GM19467 (cell line): ENCODE results near the gene CDC20B.
"Not testable (repeated sequence)": the region's sequence is repeated elsewhere in the genome, so short reads cannot be mapped to it uniquely, and the experiment has no call there.

Source experiments
- ATAC-seq: cut with Tn5 transposase; IDR thresholded peaks from one replicate; pipeline ENCODE4 v1.9.1; 2021; ENCODE audit warnings: mild to moderate bottlenecking, moderate library complexity; ENCODE audit not compliant: unreplicated experiment

The CDC20B gene

DNA sequence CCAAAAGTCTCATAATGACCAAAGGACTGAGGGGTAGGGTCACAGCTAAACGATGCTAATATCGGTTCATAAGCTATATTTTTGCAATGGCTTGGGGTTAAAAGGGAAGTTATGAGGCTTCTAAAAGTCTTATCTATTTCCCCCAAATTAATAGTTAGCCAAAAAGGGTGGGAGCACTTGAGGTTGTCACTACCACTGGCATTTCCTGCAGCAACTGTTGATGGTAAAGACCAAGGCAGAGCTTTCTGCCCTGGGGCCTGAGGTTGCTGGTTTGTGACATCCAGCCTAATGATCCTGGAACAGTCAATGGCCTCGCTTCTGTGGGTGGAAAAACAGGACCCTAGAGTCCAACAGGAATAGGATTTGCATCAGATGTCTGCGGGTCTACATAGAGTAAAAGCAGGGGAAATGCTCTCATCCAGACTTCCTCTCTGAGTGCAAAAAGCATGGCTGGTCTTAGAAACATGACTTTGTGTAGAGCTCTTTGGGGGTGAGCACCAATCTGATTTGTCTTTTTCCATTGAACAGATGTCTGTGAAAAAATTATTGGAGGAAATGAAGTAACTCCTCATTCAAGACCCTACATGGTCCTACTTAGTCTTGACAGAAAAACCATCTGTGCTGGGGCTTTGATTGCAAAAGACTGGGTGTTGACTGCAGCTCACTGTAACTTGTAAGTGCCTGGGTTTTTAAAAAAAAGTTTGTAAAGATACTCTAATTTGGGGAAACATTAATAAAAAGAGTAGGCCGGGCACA is 67.9 kb downstream of the CDC20B start:
- ATAC-seq = no peak

DNA sequence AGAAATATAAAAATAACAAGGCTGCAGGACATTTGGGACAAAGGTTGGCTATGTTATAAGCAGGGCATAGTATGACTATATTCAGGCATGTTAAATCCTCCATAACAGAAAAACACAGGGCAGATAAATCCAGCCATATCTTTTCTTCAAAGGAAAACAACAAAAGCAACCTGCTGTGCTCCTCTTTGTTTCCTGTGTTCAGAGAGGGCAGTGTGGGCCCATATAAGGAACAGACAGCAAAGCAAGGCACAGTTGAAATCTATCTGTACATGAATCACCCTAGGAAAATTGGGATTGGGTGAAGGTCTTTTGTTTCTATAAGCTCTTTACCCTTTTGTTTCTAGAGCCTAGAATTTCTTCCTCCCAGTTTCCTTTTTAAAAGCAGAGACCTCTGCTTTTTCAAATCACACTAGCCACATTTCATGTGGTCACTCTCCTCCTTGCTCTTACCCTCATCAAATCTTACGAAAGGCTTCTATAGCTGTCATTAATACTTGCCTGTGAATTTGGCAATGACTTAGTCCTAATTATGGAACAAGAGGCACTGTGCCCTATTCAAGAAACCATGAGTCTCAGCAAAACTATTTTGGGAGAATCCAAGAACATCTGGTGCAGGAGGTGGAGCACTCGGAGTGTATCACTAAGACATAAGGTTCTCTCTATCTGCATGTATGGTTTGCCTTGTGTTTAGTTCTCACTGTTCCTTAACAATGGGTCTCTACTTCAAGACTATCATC is 68.8 kb downstream of the CDC20B start:
- ATAC-seq = no peak

DNA sequence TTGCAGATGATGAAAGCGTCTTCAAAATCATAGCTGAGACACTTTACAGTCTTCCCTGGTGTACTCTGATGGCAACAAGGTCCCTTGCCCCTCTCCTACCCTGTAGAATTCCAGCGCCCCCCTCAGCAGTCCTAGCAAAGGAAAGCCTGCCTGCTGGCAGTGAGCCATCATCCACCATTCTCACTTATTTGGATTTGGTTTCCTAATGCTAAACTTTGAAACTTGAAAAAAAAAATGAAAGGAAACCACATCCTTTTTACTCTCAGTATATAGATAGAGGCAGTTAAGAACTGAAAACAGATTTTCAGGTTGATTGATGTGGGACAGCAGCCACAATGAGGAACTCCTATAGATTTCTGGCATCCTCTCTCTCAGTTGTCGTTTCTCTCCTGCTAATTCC is 70.6 kb downstream of the CDC20B start, which contains the start of gene GZMA:
TSS of gene GZMA (plus strand) at position 299 of the 400 bp plus-strand sequence. CDS start at position 336, 37 bp downstream.
- no peak for ATAC-seq

DNA sequence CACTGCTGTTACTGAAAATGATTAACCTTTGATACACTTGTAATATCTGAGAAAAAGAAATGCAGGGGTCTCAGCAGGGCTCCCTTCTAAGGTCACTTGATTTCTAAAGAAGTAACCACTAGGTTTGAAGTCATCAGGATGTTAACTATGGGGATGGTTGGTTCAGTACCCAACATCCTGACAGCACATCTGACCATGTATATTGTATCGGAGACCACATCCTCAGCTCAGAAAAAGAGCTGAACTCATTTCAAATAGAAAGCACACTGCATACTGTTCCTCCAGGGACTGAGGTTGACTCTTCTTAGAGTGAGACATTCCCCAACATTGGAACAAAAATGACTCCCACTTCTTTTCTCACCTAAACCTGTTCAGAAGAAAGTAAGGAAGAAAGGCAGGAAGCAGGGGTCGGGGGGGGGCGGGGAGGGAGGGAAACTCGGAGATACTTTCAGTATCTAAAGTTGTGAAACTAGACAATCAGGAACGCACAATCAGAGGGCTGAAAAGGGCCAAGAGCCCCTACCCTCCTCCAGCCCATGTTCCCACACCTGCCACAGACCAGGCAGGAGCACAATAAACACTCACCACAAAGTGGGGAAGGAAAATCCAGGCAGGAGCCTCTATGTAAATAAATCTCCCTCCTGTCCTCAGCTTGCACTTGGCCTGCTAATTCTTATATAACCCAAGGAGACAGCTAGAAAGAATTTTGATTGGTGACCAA is 71.3 kb downstream of the CDC20B start:
- no peak for ATAC-seq

DNA sequence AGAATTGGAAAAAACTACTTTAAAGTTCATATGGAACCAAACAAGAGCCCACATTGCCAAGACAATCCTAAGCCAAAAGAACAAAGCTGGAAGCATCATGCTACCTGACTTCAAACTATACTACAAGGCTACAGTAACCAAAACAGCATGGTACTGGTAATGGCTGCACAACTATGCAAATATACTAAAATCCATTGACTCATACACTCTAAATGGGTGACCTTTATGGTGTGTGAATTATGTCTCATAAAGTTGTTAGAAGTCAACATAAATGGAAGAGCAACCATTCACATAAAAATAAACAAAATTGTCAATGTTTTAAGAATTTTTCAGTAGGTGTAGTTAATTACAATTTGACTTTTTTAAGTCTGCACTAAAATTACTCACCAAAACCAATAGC is 71.8 kb downstream of the CDC20B start:
- ATAC-seq = not testable (repeated sequence)

DNA sequence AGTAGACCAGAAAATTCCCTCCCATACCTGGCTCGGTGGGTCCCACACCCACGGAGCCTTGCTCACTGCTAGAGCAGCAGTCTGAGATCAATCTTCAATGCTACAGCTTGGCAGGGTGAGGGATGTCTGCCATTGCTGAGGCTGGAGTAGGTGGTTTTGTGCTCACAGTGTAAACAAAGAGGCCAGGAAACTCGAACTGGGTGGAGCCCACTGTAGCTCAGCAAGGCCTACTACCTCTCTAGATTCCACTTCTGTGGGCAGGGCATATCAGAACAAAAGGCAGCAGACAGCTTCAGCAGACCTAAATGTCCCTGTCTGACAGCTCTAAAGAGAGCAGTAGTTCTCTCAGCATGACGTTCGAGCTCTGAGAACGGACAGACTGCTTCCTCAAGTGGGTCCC is 76.1 kb downstream of the CDC20B start:
- no peak for ATAC-seq

DNA sequence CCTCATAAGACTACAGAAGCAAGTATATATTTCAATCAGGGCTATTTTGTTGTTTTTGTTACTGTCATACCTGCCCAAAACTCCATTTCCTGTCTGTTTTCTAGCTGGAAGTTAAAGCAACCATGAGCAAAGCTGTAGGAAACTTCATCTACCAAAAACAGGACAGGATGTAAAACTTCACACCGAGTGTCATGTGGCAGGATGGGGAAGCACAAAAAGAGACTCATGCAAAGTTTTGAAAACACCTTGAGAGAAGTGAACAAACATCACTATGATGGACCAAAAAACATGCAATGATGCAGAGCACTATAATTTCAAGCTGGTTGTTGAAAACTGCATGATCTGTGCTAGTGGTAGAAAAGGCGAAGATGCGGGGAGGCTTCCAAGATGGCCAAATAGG is 76.8 kb downstream of the CDC20B start:
- no peak for ATAC-seq

DNA sequence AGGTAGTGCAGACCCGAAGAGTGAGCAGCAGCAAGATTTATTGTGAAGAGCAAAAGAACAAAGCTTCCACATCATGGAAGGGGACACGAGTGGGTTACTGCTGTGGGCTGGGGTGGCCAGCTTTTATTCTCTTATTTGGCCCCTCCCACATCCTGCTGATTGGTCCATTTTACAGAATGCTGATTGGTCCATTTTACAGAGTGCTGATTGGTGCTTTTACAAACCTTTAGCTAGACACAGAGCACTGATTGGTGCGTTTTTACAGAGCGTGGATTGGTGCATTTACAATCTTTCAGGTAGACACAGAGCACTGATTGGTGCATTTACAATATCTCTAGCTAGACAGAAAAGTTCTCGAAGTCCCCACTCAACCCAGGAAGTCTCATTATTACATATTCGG is 82.0 kb downstream of the CDC20B start:
- ATAC-seq = not testable (repeated sequence)

DNA sequence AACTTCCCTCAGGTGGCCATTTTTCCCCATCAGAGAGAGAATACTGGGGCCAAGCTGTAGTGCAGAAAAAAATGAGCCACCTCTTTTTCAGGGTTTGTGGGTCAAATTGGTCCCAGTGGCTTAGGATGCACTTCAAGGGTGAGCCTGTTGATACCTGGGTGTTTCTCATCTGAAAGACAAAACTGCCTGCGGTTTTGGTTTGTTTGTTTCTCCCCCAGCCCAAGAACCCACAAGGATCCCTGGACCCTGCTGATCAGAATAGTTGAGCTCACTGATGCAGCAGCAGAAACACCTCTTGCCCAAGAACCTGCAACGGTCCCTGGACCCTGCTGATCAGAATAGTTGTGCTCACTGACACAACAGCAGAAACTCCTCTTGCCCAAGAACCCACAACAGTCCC is 83.7 kb downstream of the CDC20B start:
- not testable (repeated sequence) for ATAC-seq

DNA sequence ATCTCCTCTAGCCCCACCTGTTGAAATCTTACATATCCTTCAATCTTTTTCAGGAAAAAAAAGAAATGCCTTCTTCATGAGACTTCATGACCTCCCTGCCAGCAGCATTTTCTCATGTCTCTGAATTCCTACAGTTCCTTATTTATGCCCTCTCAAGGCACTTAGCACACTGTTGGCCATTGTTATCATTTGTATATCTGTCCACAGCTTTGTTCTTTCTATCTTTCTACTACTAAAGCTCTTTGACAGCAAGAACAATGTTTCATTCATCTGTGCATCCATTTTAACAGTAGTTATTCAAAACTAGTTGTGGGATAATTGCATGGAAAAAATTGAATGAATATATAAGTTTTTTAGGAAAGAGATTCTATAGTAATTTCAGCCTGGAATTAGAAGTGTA is 91.4 kb downstream of the CDC20B start:
- no peak for ATAC-seq

DNA sequence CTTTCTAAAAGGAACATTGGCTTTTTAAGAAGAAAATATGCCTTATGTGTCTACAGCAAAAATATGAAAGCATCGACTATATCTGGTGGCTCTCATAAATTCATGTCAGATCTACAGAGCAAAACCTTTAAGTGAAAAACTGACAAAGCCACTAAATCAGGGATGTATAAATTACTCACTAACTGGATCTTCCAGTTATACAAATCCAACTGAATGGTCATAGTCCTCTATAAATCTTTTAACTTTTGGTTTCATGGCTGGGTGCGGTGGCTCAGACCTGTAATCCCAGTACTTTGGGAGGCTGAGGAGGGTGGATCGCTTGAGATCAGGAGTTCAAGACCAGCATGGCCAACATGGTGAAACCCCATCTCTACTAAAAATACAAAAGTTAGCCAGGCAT is 99.8 kb downstream of the CDC20B start:
- no peak for ATAC-seq

DNA sequence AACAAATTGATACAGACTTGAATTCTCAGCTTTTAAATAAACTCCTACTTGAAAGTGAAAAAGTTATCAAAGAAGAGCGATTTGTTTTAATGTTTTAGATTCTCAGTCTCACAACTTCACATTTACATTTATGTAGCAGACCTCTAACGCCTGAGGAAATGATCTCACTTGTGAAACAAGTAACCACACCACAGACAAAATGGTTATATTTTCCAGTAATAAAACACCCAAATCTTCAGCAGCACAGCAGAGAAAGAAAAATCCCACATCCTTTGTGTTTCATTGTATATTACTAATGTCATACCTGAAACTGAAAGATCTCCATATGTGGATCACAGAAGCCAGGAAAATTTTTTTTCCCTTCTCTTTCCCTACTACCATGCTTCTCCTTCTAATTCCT is 100.3 kb downstream of the CDC20B start:
- ATAC-seq = no peak

DNA sequence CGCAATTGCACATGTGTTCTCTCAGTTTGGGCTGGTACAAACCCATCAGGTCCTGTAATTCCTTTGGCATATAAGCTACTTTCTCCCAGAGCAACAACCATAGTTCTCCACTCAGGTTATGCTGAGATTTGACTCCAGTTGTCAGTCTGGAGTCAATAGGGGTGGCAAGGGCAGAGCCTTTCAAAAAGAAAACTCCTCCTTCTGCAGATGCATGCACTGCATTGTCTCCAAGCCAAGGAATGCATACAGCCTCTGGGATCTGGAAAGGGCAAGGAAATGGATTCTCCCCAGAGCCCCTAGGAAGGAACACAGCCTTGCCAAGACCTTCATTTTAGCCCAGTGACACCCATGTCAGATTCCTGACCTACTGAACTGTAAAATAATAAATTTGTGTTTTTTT is 101.6 kb downstream of the CDC20B start:
- ATAC-seq = no peak

DNA sequence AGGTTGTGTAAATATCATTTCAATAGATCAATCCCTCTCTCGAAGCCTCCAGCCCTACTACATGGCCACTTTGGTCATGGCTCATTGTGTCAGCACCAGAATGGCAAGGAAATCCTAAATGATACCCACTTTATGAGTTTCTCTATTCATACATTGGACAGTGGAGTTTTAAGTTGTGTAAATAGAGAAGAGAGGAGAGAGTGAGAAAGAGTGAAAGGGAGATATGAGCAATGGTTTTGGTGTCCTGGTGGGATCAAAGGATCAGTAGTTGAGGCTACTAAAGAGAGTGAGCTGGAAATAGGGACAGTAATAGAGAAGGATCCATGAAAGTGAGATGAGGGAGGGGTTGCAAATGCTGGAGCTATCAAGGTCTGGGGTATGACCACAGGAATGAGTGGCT is 102.0 kb downstream of the CDC20B start:
- no peak for ATAC-seq

DNA sequence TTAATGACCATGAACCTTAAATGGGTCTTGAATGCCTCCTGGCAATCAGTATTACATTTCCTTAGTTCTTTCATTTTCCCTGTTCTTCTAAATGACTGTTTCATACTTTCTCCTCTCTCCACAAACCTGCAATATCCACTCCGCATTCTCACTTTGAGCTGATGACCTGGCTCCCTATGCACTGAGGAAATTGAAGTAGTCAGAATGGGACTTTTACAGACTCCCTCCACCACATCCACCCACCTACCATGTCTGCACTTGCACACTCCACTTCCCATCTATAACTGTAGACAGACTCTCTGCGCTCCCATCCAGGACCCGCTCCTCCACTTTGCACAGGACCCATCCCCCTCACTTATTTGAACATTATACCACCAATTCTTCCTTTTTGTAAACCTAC is 106.7 kb downstream of the CDC20B start:
- ATAC-seq = no peak

DNA sequence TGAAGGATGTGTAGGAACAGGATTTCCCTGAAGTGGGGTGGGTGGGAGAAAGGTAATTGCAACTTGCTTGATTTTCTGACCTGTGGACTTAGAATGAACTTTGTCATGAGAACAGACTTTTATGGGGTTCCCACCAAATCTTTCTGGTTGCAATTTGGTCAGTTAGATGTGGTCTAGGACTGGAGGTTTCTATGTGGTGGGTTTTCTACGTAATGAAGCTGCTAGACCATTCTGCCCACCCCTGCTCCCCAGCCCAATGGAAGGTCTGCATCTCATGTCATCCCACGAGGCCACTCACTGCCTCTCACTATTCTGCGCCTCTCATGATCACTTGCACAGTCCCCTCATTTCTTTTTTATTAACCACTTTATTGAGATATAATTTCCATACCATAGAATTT is 108.5 kb downstream of the CDC20B start:
- ATAC-seq = no peak

DNA sequence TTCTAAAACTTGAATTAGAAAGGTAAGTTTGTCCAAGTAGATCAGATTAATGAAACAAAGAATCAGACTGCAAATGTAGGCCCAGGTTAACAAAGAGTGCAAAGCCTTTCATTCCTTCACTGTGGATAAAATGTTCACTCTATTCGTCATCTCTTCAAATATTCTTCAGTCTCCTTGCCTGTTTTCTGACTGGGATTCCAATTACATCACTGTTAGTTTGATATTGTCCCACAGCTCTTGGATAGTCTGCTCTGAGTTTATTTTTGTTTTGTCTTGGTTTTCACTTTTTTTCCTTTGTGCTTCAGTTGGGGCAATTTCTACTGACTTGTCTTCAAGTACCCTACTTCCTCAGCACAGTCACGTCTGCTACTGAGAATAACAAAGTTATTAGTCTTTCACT is 109.1 kb downstream of the CDC20B start:
- ATAC-seq = no peak

DNA sequence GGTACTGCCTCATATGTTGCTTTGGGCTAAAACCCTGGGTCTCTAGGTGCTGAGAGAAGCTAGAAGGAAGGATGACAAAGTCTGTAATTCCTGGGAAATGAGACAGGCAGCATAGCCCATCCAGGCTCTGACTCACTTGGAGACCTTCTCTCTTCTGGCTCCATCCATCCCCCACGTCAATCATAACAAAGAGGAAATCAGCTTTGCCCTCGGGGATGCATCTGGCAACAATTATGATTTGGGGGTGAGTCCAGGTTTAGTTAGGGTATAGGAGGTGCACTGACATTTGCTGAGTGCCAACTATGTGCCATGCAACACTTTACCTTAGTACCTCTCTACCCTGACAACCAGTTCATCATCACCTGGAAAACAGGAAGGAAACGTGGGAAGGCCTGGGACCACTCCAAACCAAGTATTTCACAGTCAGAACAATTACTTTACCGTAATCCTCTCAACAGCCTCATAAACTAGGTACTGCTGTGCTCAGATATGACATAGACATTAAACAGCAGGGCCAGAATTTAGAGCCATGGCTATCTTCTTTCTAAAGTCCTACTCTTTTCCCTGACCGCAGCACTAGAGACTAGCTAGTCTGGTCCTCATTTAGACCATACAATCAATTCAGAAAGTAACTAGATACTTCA is 109.6 kb downstream of the CDC20B start:
- ATAC-seq = no peak
